Measurements from ENCODE around the gene TRAPPC2.

- TF ChIP-seq EZH2phosphoT487 (IDR thresholded peaks at IDR 0.05; ENCODE audit: borderline replicate concordance) (no peak), POLR2AphosphoS5 (IDR thresholded peaks at IDR 0.05; ENCODE audit: low read depth, low read length) (no peak), CTCF (IDR thresholded peaks at IDR 0.05 in 2 of 3, conservative IDR thresholded peaks at IDR 0.05 in 1 of 3; ENCODE audit: borderline replicate concordance in 1 of 3, insufficient read depth in 1 of 3, low read depth in 2 of 3, low read length in 2 of 3) (no peak), SP1 (IDR thresholded peaks at IDR 0.05; ENCODE audit: low read depth) (no peak)
Measured at GRCh38 chrX:13667919-13668318, 66.5 kb downstream of the TRAPPC2 start.
